Smooth muscle cell (in vitro differentiated cells): ENCODE results near the gene PTRH2. TPM values are rescaled to one million over a fixed set of nuclear protein-coding genes. Genes with fewer than 3 reads are reported as not detected.

Source experiments
- DNase-seq: peaks from one replicate; lab custom pipeline; 2025; ENCODE audit not compliant: unreplicated experiment; lab: John Stamatoyannopoulos, UW
- H2AFZ ChIP-seq: fragments of 200-600 bp; sonication (generic); 2 replicates; pipeline ENCODE4 v1.6.0; 2016; ENCODE audit warnings: antibody characterized with exemption, low read depth, mild to moderate bottlenecking
- H3F3A ChIP-seq: fragments of 200-600 bp; sonication (generic); 2 replicates; pipeline ENCODE4 v1.6.0; 2017; ENCODE audit warnings: antibody characterized with exemption, low read depth
- H3K27ac ChIP-seq: fragments of 200-600 bp; sonication (generic); 2 replicates; pipeline ENCODE4 v1.5.1; 2016; ENCODE audit warnings: low read depth, mild to moderate bottlenecking
- H3K27me3 ChIP-seq: fragments of 200-600 bp; sonication (generic); 2 replicates; pipeline ENCODE4 v1.6.1; 2016; ENCODE audit warnings: low read depth, mild to moderate bottlenecking
- H3K36me3 ChIP-seq: fragments of 200-600 bp; sonication (generic); 2 replicates; pipeline ENCODE4 v1.5.1; 2016; ENCODE audit warnings: low read depth
- H3K4me1 ChIP-seq: fragments of 200-600 bp; sonication (generic); 2 replicates; pipeline ENCODE4 v1.5.1; 2016; ENCODE audit warnings: low read depth
- H3K4me2 ChIP-seq: fragments of 200-600 bp; sonication (generic); 2 replicates; pipeline ENCODE4 v1.6.0; 2016; ENCODE audit warnings: mild to moderate bottlenecking
- H3K4me3 ChIP-seq: fragments of 200-600 bp; sonication (generic); 2 replicates; pipeline ENCODE4 v1.5.1; 2016; ENCODE audit warnings: mild to moderate bottlenecking
- H3K79me2 ChIP-seq: fragments of 200-600 bp; sonication (generic); 2 replicates; pipeline ENCODE4 v1.6.0; 2016; ENCODE audit warnings: low read depth, mild to moderate bottlenecking
- H3K9ac ChIP-seq: fragments of 200-600 bp; sonication (generic); 2 replicates; pipeline ENCODE4 v1.6.0; 2016; ENCODE audit warnings: low read depth
- H3K9me3 ChIP-seq: fragments of 200-600 bp; sonication (generic); replicated peaks from 2 replicates; pipeline ENCODE4 v1.5.1; 2016; ENCODE audit warnings: low read depth
- H4K20me1 ChIP-seq: fragments of 200-600 bp; sonication (generic); 2 replicates; pipeline ENCODE4 v1.6.0; 2016; ENCODE audit warnings: low read depth
- WGBS: methylation state at CpG from one replicate; pipeline ENCODE4 v1.1.7; 2016; ENCODE audit warnings: low lambda C conversion rate; 5-methylcytosine and 5-hydroxymethylcytosine counted together
- polyA plus RNA-seq: library from polyadenylated mRNA; unstranded; fragments of >200 nt; fragmentation: Nextera tagmentation; extraction: Ambion mirVana; gene quantifications from 2 replicates; pipeline ENCODE4 v1.2.1, GENCODE V29; 2016
- total RNA-seq: library from RNA; depleted of rRNA; stranded (reverse); fragments of >200 nt; gene quantifications from 2 replicates; pipeline ENCODE4 v1.2.3, GENCODE V29; 2014
- TF ChIP-seq, protein P1 (sequence below): fragments of 200-600 bp; sonication (generic); IDR thresholded peaks from 2 replicates; pipeline ENCODE4 v1.5.1; 2017; ENCODE audit warnings: borderline replicate concordance, mild to moderate bottlenecking, antibody characterized with exemption; ENCODE audit not compliant: insufficient read depth, poor library complexity, severe bottlenecking

Gene PTRH2
- total and polyA plus RNA-seq, 2 experiments from 2014 or later, result 11.4 to 26.2 TPM

DNA sequence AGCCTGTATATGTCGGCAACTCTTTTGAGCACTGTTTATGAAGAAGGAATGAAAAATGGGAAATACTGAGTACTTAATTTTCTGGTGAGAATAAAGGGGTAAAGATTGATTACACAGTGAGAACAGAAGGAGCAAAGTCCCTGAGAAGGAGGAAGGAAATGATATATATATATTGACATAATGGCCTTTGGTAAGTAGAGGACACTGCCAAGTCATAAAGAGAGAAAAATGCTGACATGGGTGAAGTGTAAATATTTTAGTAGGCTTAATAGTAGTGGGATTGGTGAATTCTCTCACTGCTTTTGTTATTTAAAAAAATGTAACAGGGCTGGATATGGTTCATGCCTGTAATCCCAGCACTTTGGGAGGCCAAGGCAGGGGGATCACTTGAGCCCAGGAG is 16.4 kb upstream of the PTRH2 start:
- no peak overlapping the region for H3K4me3 ChIP-seq
- no peak overlapping the region for H3K4me2 ChIP-seq
- no peak overlapping the region for H2AFZ ChIP-seq
- H3F3A ChIP-seq, result no peaks in the 10 kb centered on the region
- TF ChIP-seq, protein P1, sequence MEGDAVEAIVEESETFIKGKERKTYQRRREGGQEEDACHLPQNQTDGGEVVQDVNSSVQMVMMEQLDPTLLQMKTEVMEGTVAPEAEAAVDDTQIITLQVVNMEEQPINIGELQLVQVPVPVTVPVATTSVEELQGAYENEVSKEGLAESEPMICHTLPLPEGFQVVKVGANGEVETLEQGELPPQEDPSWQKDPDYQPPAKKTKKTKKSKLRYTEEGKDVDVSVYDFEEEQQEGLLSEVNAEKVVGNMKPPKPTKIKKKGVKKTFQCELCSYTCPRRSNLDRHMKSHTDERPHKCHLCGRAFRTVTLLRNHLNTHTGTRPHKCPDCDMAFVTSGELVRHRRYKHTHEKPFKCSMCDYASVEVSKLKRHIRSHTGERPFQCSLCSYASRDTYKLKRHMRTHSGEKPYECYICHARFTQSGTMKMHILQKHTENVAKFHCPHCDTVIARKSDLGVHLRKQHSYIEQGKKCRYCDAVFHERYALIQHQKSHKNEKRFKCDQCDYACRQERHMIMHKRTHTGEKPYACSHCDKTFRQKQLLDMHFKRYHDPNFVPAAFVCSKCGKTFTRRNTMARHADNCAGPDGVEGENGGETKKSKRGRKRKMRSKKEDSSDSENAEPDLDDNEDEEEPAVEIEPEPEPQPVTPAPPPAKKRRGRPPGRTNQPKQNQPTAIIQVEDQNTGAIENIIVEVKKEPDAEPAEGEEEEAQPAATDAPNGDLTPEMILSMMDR, result no peak
- H3K9me3 ChIP-seq, result no peaks in the 10 kb centered on the region
- WGBS, result 97% methylated on average over 1 of the region's 1 CpG
- no peaks in the 10 kb centered on the region for H3K27me3 ChIP-seq
- peaks cover 95% of the 10 kb centered on the region for H4K20me1 ChIP-seq
- no peak for DNase-seq
- no peaks in the 10 kb centered on the region for H3K4me1 ChIP-seq
- H3K79me2 ChIP-seq, result peaks cover 96% of the 10 kb centered on the region
- no peak overlapping the region for H3K27ac ChIP-seq
- H3K9ac ChIP-seq, result no peak overlapping the region
- H3K36me3 ChIP-seq, result peaks cover 4% of the 10 kb centered on the region

DNA sequence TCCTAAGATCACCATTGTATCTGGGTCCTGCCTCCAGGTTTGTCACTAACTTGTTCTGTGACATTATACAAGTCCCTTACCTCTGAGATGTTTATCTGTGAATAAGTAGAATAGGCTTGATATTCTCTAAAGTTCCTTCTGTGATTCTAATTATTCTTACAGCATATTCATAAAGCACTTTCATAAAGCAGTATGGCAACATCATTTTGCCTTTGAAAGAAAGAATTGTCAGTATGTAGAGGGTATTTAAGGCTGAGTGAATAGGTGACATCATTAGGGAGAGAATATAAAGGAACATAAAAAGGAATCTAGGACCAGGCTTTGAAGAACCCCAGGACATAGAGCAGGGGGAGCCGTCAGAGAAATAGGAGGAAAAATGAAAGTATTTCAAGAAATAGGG is 15.8 kb upstream of the PTRH2 start:
- no peak overlapping the region for H3K27ac ChIP-seq
- H3K9me3 ChIP-seq, result no peaks in the 10 kb centered on the region
- DNase-seq, result no peak
- H3K79me2 ChIP-seq, result peaks cover 96% of the 10 kb centered on the region
- no peak overlapping the region for H2AFZ ChIP-seq
- no peak overlapping the region for H3K4me2 ChIP-seq
- no peaks in the 10 kb centered on the region for H3K4me1 ChIP-seq
- TF ChIP-seq, protein P1, result no peak
- WGBS, result 85% methylated on average over 1 of the region's 1 CpG
- peaks cover 4% of the 10 kb centered on the region for H3K36me3 ChIP-seq
- H3K9ac ChIP-seq, result no peak overlapping the region
- no peak overlapping the region for H3K4me3 ChIP-seq
- no peaks in the 10 kb centered on the region for H3F3A ChIP-seq
- H4K20me1 ChIP-seq, result peaks cover 95% of the 10 kb centered on the region
- H3K27me3 ChIP-seq, result no peaks in the 10 kb centered on the region

DNA sequence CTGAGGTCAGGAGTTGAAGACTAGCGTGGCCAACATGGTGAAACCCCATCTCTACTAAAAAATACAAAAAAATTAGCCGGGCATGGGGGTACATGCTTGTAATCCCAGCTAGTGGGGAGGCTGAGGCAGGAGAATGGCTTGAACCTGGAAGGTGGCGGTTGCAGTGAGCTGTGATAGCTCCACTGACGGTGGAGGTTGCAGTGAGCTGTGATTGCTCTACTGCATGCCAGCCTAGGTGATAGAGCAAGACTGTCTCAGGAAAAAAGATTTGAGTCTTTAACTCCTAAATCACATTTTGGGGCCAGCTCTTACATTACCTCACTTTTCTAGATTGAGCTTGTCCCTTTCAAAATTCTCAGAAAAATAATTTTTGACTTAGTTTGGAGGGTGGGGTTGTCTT is 15.4 kb upstream of the PTRH2 start:
- Histone ChIP-seq H3K4me1 (no peaks in the 10 kb centered on the region), H4K20me1 (peaks cover 94% of the 10 kb centered on the region), H2AFZ (no peak overlapping the region), H3K4me3 (no peak overlapping the region), H3K79me2 (peaks cover 96% of the 10 kb centered on the region), H3K4me2 (no peak overlapping the region), H3K27ac (no peak overlapping the region), H3K27me3 (no peaks in the 10 kb centered on the region), H3K9ac (no peak overlapping the region), H3K9me3 (no peaks in the 10 kb centered on the region), H3F3A (no peaks in the 10 kb centered on the region), H3K36me3 (peaks cover 4% of the 10 kb centered on the region)
- DNase-seq, result no peak
- TF ChIP-seq, protein P1, result no peak
- 97% methylated on average over 4 of the region's 4 CpGs for WGBS

DNA sequence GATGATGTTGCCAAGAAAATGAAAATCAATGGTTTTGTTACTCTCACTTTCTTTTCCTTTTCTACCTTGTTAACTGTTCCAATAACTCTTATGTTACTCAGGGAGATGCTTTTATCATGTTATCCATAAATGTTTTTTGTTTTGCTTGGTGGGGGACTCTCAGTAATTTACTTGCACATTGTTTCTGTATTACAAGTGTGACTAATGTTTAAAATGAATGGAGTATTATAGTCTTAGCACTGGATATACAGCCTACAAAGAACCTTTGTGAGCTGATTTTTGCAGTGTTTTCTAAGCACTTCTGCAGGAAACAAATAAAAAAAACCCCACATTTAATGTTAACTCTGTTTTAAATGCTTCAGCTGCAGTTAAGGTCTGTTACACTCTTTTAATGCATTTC is 12.3 kb upstream of the PTRH2 start:
- no peak overlapping the region for H3K4me3 ChIP-seq
- peaks cover 99% of the 10 kb centered on the region for H3K79me2 ChIP-seq
- H3F3A ChIP-seq, result peaks cover 3% of the 10 kb centered on the region
- H3K4me2 ChIP-seq, result no peak overlapping the region
- H4K20me1 ChIP-seq, result peaks cover 97% of the 10 kb centered on the region
- no peak overlapping the region for H2AFZ ChIP-seq
- H3K9me3 ChIP-seq, result no peaks in the 10 kb centered on the region
- H3K27me3 ChIP-seq, result no peaks in the 10 kb centered on the region
- no peak overlapping the region for H3K9ac ChIP-seq
- DNase-seq, result no peak
- no peak overlapping the region for H3K27ac ChIP-seq
- no peaks in the 10 kb centered on the region for H3K4me1 ChIP-seq
- TF ChIP-seq, protein P1, result no peak
- peaks cover 4% of the 10 kb centered on the region for H3K36me3 ChIP-seq
